ENCODE data around the gene TIPRL.

GRCh38 chr1:168159251-168159650 is 19.5 kb upstream of the TIPRL start:
- TF ChIP-seq EP300 (IDR thresholded peaks at IDR 0.05) (no peak), CTCF (IDR thresholded peaks at IDR 0.05) (no peak), POLR2AphosphoS5 (IDR thresholded peaks at IDR 0.05) (no peak), POLR2A (IDR thresholded peaks at IDR 0.05) (no peak)
